GM18867 (cell line): ENCODE measurements around the gene CSRP3.
"Not testable (repeated sequence)": the region's sequence is repeated elsewhere in the genome, so short reads cannot be mapped to it uniquely, and the experiment has no call there.

Experiments used
- ATAC-seq: cut with Tn5 transposase; IDR thresholded peaks from one replicate; pipeline ENCODE4 v1.9.1; 2021; ENCODE audit warnings: mild to moderate bottlenecking, moderate library complexity; ENCODE audit not compliant: unreplicated experiment

CSRP3 gene

GRCh38 chr11:19191530-19192169 lies 10.1 kb downstream of the CSRP3 start:
- no peak for ATAC-seq

DNA sequence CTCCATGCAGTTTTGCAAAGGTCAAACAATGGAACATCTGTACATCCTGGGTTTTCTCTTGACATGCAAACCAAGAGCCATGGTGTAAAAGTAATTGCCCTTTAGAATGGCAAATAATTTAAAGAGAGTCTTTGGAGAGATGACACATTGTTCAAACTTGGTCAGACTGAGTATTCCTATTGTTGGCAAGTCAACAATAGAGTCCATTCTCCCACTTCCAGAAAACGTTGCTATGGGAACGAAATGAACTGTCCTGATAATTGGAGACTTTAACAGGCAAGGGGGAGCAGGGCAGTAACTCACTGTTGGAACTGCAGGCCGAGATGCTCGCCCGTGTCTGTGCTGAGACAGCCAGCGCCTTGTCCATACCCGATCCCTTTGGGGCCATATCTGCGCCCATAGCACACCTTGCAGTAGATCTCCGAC lies 13.9 kb downstream of the CSRP3 start:
- no peak for ATAC-seq

DNA sequence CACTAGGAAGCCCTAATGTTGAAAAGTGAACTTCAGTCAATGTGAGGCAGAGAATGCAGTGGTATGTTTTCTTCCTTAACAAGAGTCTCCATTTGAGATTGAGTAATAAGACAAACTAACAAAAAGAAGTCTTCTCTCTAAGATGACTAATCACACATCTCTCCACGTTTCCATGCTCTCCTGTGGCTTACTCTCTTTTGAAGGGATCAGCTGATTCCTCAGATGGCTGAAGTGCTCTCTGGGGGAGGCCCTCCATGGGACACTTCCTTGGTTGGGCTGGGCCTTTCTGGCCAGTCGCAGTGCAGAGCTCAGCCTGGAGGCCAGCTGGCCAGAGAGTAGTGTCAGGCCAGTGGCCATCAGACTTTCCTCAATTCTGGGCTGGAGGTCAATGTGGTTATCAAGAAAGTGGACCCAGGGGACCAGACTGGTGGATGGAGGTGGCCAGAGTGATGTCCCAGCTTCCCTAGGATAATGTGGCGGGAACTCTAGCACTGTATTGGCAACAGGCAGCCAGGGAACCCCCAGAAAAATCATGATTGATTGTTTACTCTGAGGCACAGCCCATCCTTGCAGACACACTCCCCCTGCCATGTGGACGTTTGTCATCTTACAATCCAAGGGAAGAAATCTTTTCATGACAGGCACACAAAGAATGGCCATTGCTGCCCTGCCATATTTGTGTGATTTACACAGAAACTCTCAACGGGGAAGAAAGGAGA lies 14.5 kb downstream of the CSRP3 start:
- no peak for ATAC-seq

DNA sequence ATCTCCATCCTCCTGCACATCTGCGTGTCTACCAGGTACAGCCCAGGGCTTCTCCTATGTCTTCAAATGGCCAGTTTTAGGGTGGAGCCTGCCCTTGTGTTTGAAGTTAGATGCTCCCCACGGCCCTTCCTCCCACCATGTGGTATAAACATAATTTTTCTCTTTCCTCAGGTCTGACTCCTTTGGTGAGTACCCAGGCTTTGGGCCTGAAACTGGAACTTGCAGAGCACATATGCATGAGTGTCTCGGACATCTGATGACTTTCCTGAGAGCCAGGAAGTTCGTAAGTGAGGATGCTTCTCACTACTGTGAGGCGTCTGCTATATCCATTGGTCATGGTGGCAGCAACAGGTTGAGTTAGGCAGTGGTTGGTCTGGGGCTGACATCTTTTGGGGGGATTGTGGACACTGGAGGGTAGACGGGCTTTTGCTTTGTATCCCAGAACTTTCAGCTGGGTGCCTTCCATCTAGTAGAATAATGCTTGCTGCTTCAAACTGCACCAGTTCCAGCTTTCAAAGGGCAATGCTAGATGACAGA lies 16.2 kb downstream of the CSRP3 start:
- ATAC-seq: no peak

DNA sequence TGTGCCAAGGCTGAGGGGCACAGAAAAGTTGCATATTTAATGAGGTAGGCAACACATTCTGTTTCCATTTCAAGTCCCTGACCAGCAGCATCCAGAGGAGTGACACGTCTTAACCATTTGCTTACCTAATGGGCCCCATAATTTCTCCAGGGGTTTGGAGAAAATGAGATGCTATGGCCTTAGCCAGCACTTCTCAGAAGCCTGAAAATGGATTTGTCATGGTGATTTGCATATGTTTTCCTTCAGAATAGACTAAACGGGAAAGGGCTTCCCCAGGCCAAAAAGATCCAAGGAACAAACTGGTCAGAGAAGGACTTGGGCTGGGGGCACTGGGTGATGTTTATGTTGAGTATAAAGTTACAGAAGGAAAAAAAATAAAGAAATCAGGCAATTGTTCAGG lies 16.7 kb downstream of the CSRP3 start:
- ATAC-seq: no peak

DNA sequence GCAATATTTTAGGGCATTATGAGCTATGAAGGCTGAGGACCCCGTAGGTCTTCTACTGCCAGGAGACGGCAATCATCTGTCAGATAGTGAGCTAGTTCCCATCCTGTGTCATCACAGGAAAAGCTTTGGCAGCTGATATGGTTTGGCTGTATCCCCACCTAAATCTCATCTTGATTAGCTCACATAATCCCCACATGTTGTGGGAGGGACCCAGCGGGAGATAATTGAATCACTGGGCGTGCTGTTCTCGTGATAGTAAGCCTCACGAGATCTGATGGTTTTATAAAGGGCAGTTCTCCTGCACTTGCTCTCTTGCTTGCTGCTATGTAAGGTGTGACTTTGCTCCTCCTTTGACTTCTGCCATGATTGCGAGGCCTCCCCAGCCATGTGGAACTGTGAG lies 18.1 kb downstream of the CSRP3 start:
- ATAC-seq: no peak

GRCh38 chr11:19181531-19182261 lies 20.1 kb downstream of the CSRP3 start:
- no peak for ATAC-seq

- no peak for ATAC-seq
Observed at GRCh38 chr11:19176629-19177186, 25.1 kb downstream of the CSRP3 start.

- ATAC-seq: no peak
Observed at GRCh38 chr11:19173964-19174638, 27.7 kb downstream of the CSRP3 start.

- ATAC-seq: no peak
Observed at GRCh38 chr11:19173004-19173689, 28.6 kb downstream of the CSRP3 start.

- ATAC-seq: no peak
Observed at GRCh38 chr11:19168090-19168489, 33.7 kb downstream of the CSRP3 start.

GRCh38 chr11:19164881-19165280 lies 36.9 kb downstream of the CSRP3 start:
- ATAC-seq: no peak

GRCh38 chr11:19164230-19164855 lies 37.4 kb downstream of the CSRP3 start:
- ATAC-seq: no peak

DNA sequence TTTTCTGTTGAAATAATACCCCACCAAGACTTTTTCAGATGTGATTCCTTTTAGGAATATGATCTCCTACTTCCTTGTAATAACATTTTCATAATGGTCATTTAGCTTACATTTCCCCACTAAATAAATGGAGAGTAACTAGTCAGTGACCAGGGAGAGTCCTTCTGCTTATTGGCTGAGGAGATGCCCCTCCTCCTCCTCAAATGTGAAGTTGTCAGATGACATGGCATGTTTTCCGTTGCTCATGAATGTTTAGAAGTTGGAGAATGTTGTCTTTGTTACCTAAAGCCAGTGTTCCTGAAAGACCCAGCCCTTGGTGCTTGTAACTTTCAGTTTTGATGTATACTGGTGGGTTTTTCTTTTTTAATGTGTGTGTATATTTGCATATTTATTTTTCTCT lies 38.2 kb downstream of the CSRP3 start:
- ATAC-seq: no peak

- ATAC-seq: no peak
Observed at GRCh38 chr11:19162951-19163505, 38.8 kb downstream of the CSRP3 start.

DNA sequence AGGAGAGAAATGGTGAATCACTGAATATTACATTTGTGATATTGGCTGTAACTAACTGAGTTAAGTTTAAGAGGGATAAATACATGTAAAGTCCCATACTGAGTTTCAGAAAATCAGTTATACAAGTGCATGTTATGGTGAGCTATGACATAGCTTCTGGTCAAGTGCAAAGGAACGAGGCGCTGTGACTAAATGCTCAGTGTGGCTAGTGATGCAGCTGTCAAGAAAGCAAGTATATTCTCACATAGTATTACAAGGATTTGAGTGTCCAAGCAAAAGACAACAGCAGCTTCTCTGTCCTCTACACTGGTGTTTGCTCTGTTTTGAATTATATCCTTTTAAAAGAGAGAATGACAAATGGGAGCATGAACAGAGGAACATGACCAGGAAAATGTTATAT lies 40.1 kb downstream of the CSRP3 start:
- no peak for ATAC-seq

DNA sequence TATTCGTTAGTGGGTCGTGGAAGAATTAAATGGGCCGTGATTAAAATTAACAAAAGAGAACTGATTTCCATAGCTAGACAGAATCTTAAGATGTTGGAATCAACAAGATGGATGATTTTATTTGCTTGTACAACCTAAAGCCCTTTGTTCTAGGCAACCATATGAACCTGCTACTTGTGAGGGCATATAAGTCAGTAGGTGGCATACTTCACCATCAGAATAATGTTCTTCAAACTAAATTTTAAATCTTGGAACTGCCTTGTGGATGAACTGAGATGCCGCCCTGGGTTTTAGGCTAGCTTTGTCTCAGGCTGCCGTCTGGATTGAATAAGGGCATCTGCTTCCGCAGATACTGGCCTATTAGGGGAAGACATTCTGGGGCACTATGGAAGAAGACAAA lies 40.9 kb downstream of the CSRP3 start:
- ATAC-seq: no peak

- no peak for ATAC-seq
Observed at GRCh38 chr11:19156892-19157291, 44.9 kb downstream of the CSRP3 start.

GRCh38 chr11:19145319-19145718 lies 56.5 kb downstream of the CSRP3 start:
- no peak for ATAC-seq

- ATAC-seq: not testable (repeated sequence)
Observed at GRCh38 chr11:19136884-19137283, 64.9 kb downstream of the CSRP3 start.
